PC-9 (cell line): ENCODE data around the gene FOXN3.

Experiments used
- CTCF ChIP-seq: fragments of 200-600 bp; sonication (generic); conservative IDR thresholded peaks from 2 replicates; pipeline ENCODE4 v1.6.1; 2017; ENCODE audit warnings: mixed run types, antibody characterized with exemption, mild to moderate bottlenecking, moderate library complexity
- EZH2 ChIP-seq: fragments of 200-600 bp; sonication (generic); IDR thresholded peaks from 2 replicates; pipeline ENCODE4 v1.8.0; 2017; ENCODE audit warnings: antibody characterized with exemption, low read depth

GRCh38 chr14:89429199-89430181, 12.5 kb upstream of the FOXN3 start:
- TF ChIP-seq CTCF (no peak), EZH2 (no peak)
